IPS-18c (cell line): ENCODE measurements around the gene TMC6.
"Not testable (repeated sequence)": the region's sequence is repeated elsewhere in the genome, so short reads cannot be mapped to it uniquely, and the experiment has no call there.

Experiments
- H3K4me3 ChIP-seq: 2 replicates; pipeline ENCODE4 v1.7.0; 2013; ENCODE audit warnings: low read depth, mild to moderate bottlenecking, low read length, moderate library complexity; ENCODE audit not compliant: insufficient read depth
- H3K9me3 ChIP-seq: one replicate; pipeline ENCODE4 v1.6.1; 2013; ENCODE audit warnings: mild to moderate bottlenecking, low read length, moderate library complexity; ENCODE audit not compliant: control insufficient read depth, insufficient read depth

Gene TMC6

GRCh38 chr17:78140169-78141051 lies 11.9 kb upstream of the TMC6 start:
- H3K4me3 ChIP-seq: 0 out of 2 replicates have a peak overlapping the region, but pooled peaks have one; percentile 15
- no peaks in the 10 kb centered on the region for H3K9me3 ChIP-seq

GRCh38 chr17:78139861-78140168 lies 11.3 kb upstream of the TMC6 start:
- not testable (repeated sequence) for H3K4me3 ChIP-seq, H3K9me3 ChIP-seq

GRCh38 chr17:78138204-78139060 lies 9.9 kb upstream of the TMC6 start:
- Histone ChIP-seq H3K9me3 (no peaks in the 10 kb centered on the region), H3K4me3 (no peak overlapping the region)

- H3K9me3 ChIP-seq: no peaks in the 10 kb centered on the region
- no peak overlapping the region for H3K4me3 ChIP-seq
Measured at GRCh38 chr17:78137392-78138203, 9.0 kb upstream of the TMC6 start.

- H3K9me3 ChIP-seq: no peaks in the 10 kb centered on the region
- H3K4me3 ChIP-seq: no peak overlapping the region
Measured at GRCh38 chr17:78135858-78136500, 7.4 kb upstream of the TMC6 start.

- Histone ChIP-seq H3K9me3 (no peaks in the 10 kb centered on the region), H3K4me3 (no peak overlapping the region)
Measured at GRCh38 chr17:78134899-78135385, 6.4 kb upstream of the TMC6 start.

- Histone ChIP-seq H3K9me3 (no peaks in the 10 kb centered on the region), H3K4me3 (no peak overlapping the region)
Measured at GRCh38 chr17:78133971-78134898, 5.7 kb upstream of the TMC6 start.

GRCh38 chr17:78133179-78133951 lies 4.8 kb upstream of the TMC6 start:
- H3K4me3 ChIP-seq: no peak overlapping the region
- H3K9me3 ChIP-seq: no peaks in the 10 kb centered on the region

GRCh38 chr17:78132767-78133178 lies 4.2 kb upstream of the TMC6 start:
- no peaks in the 10 kb centered on the region for H3K9me3 ChIP-seq
- H3K4me3 ChIP-seq: no peak overlapping the region

GRCh38 chr17:78132084-78132676 lies 3.6 kb upstream of the TMC6 start:
- no peaks in the 10 kb centered on the region for H3K9me3 ChIP-seq
- H3K4me3 ChIP-seq: peak overlapping the region; percentile 30

- H3K9me3 ChIP-seq: no peaks in the 10 kb centered on the region
- peak overlapping the region; percentile 30; the same call in 1 of the 2 replicates for H3K4me3 ChIP-seq
Measured at GRCh38 chr17:78131172-78132083, 2.9 kb upstream of the TMC6 start.

GRCh38 chr17:78130437-78131101 lies 2.0 kb upstream of the TMC6 start, which contains the start of gene TMC8:
Gene TMC8 (plus strand): TSS chr17:78130771. CDS start chr17:78131589, 818 bp downstream.
- no peaks in the 10 kb centered on the region for H3K9me3 ChIP-seq
- H3K4me3 ChIP-seq: peak within 1 kb of the TSS; percentile 30; the same call in 1 of the 2 replicates

- Histone ChIP-seq H3K4me3 (no peak overlapping the region), H3K9me3 (no peaks in the 10 kb centered on the region)
Measured at GRCh38 chr17:78130090-78130436, 1.5 kb upstream of the TMC6 start.
